NB4 (cell line): ENCODE measurements around the gene AUH.

Source experiments
- CTCF ChIP-seq: IDR thresholded peaks from one replicate; pipeline ENCODE4 v1.5.1; 2012; ENCODE audit warnings: low read depth, low read length
- MAX ChIP-seq: IDR thresholded peaks from 2 replicates; pipeline ENCODE4 v1.6.1; 2011; ENCODE audit warnings: low read depth, low read length
- MYC ChIP-seq: IDR thresholded peaks from 2 replicates; pipeline ENCODE4 v1.6.1; 2011; ENCODE audit warnings: low read depth, low read length
- POLR2A ChIP-seq: IDR thresholded peaks from 2 replicates; pipeline ENCODE4 v1.6.1; 2011; ENCODE audit warnings: mild to moderate bottlenecking; ENCODE audit not compliant: insufficient read length; ENCODE audit errors: extremely low read depth

- no peak for TF ChIP-seq CTCF
- TF ChIP-seq POLR2A = no peak
- TF ChIP-seq MAX = no peak
- no peak for TF ChIP-seq MYC
Measured at GRCh38 chr9:91266448-91266847, 95.3 kb downstream of the AUH start.
